GM19455 (cell line): ENCODE results near the gene LYPD6B.

Experiments used
- ATAC-seq: cut with Tn5 transposase; IDR thresholded peaks from one replicate; pipeline ENCODE4 v1.9.1; 2021; ENCODE audit not compliant: unreplicated experiment

LYPD6B gene, protein sequence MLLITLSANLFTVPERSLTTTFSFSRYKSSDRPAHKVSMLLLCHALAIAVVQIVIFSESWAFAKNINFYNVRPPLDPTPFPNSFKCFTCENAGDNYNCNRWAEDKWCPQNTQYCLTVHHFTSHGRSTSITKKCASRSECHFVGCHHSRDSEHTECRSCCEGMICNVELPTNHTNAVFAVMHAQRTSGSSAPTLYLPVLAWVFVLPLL

DNA sequence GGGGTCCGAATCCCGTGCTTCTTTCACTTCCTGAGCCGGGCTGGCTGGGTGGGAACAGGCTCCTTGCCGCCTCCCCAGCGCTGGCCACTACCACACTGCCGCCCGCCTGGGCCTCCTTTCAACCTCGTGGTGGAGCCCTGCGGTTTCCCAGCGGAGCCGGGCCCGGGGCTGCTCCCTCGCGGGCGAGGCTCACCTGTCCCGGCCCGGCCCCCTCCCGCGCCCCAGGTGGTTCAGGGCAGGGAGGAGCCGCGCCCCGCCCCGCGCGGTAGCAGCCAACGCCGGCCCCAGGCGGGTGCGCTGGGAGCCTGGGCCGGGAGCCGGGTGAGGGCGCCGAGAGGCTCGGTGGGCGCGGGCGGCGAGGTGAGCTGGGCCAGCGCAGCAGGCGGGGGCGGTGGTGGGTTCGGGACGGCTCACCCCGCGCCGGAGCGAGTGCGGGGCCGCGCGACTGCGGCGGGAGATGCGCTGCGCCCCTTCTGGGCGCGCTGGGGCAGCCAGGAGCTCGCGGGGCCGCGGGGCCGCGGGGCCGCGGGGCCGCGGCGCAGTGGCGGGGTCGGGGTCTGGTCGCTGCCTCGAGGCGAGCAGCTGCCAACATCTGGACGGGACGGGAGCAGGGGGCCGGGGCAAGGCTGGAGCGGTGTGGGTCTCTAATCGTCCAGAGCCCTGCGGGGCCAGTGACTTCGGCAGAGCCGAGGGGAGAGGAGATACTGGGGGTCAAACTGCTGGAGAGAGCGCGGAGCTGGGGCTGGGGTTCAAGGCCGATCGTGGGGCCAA is at the start of gene LYPD6B:
Gene LYPD6B, plus strand, starts transcription at position 258 of the 771 bp plus-strand sequence. CDS start 92,250 bp downstream, outside the sequence.
- peak; percentile 71 for ATAC-seq

DNA sequence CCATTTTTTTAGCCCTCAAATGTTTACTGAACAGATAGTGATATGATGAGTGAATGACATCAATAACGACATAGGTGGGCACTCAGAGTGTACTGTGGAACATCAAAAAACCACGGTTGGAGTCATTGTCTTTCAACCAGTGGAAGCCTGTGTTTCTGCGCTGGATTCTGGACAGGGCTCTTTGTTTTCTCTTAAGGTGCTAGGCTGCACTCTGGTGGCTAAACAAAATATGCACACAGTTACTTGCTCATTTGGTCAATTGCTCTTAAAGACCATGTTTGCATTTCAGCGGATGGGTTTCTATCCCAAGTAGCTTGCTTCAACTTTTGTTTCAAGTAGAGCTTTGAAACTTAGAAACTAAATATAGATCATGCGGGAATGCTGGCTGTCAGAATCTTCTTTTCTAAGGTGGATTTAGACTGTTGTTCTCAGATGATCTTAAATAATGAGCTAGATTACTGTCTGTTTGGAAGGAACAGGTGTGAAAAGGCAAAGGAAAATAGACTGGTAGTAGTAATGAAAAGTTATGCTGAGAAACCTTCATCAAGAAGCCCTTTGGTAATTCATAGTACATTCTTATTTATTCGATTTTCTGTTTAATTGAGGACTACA is 48.5 kb upstream of the LYPD6B start:
- ATAC-seq, result peak; percentile 98

DNA sequence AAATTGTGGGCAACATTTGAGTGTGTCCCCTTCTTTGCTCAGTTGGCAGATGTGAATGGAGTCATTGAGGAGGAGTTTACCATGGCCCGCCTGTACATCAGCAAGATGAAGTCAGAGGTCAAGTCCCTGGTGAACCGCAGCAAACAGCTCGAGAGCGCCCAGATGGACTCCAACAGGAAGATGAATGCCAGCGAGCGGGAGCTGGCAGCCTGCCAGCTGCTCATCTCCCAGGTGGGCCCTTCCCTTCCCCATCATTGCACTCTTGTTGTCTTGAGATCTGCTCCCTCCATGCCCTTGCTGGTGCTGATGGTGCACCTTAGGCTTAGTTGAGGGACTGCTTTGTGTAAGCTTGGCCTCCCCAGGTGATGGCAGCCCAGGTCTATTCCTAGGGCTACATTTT is 47.5 kb upstream of the LYPD6B start:
- ATAC-seq, result no peak

DNA sequence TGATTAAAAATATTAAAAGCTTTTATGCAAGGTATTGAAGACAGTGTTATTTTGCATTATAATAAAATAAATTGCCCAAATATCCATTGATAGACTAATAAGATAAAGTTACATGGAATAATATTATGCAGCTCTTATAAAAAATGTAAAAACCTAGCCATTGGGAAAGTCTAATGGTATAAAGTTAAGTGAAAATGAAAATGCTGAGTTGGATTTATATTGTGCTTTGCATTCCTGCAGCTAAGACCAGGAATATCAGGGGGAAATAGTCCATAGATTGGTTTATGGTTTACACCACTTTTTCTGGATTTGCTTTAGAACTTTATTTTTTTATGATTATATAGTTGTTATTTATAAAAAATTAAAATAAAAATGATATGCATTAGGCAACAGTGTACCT is 46.1 kb upstream of the LYPD6B start:
- ATAC-seq, result no peak

DNA sequence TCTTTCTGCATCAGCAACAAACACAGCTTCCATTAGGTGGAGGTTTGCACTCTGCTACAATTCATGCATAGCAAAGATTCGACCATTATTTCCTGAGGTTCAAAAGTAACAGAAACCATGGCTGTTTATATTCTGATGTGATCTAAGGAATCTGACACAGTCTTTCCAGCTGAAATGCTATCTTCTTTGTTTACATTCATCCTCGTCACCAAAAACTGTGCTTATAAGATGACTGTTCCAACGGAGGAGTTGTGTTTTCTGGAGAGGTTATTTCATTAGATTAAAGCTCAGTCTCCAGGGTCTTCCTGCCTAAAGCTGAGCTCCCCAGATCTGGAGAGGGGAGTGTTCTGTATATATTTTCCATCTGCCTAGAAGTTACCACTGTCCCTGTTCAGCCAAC is 45.1 kb upstream of the LYPD6B start:
- ATAC-seq, result no peak

DNA sequence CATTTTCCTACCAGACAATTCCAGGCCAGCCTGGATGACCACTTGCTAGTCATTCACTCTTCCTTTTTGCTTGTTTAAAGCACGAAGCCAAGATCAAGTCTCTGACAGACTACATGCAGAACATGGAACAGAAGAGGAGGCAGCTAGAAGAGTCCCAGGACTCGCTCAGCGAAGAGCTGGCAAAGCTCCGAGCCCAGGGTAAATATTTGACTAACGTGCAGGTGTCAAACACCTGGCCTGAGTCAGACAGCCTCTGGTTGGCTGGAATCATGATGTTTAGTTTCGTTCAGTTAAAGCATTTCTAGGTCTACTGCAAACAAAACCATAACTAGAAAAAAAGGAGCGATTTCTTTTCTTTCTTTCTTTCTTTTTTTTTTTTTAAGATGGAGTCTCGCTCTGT is 44.2 kb upstream of the LYPD6B start:
- ATAC-seq, result no peak

DNA sequence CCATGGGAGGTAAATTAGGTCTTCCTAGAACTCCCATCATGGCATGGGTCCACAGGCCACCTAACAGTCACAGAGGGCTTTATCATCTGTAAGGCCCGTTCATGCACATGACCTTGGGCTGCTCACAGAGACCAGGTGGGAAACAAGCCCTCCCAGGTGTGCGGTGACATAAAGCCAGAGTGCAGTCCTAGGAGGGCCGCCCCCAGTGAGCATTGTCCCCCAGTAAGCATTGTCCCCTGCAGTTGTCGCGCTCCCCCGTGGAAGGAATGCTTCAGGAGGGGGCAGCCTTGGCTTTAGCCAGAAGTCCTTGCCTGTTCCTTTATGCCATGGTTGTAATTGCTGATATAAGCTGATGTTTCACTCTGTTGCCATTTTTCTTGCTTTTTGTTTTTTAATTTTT is 41.7 kb upstream of the LYPD6B start:
- ATAC-seq, result no peak

DNA sequence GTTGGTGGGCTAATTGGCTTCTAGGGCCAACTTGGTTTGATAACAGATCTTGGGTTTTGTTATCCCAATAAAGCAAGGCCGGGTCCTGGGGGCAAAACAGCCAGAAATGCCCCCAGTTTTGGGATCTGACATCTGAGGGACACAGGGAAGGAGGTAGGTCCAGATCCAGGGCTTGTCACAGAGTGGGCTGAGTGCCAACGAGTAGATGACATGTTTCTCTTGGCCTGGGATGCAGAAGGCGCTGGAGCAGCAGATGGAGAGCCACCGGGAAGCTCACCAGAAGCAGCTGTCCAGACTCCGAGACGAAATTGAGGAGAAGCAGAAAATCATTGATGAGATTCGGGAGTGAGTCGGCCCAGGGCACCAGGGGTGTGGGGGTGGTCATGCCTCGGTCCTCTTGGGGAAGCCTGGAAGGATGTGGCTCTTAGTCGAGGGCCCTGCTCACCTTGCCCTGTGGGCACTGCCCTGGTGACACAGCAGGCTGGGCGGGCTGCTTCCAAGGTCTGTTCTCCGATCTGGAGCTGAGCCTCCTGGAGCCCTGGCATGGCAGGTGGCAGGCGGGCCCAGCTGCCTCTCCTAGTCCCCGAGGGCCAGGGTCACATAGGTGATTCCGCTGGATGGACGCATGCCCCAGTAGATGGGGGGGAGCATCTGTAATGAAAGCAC is 40.2 kb upstream of the LYPD6B start:
- no peak for ATAC-seq

DNA sequence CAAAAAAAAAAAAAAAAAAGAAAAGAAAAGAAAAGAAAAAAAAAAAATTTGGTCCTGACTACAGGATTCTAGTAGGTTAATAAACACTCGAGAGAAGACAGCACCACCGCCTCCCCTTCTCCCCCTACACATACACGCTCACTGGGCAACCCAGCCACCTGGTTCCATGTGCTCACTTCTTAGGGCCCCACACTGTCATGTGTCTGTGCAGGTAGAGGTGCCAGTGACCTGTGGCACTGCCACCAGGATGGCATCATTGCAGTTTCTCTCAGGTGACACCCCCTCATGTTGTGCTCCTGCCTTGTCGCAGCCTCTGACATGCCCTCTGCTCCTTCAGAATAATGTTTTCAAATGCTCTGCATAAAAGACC is 39.7 kb upstream of the LYPD6B start:
- ATAC-seq, result no peak

DNA sequence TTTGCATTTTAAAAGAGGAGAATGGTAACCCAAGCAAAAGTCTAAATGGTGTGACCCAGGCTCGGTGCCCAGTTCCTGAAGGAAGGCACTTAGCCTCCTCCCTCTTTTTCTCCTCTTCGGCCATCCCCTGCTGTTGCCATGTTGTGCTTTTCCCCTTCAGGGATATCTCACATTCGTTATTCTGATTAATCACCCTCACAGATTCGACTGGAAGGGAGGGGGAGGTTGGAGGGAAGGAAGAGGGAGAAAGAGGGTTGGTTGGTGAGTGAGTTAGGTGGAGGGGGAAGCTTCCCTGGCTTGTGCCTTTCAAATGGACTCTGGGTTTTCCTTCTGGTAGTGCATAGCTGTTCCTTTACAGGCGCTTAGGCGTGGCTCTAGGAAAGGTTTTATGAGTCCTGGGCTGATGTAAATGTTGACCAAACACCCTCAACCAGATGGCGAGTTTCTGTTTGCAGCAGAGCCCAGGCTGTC is 39.0 kb upstream of the LYPD6B start:
- ATAC-seq, result no peak

DNA sequence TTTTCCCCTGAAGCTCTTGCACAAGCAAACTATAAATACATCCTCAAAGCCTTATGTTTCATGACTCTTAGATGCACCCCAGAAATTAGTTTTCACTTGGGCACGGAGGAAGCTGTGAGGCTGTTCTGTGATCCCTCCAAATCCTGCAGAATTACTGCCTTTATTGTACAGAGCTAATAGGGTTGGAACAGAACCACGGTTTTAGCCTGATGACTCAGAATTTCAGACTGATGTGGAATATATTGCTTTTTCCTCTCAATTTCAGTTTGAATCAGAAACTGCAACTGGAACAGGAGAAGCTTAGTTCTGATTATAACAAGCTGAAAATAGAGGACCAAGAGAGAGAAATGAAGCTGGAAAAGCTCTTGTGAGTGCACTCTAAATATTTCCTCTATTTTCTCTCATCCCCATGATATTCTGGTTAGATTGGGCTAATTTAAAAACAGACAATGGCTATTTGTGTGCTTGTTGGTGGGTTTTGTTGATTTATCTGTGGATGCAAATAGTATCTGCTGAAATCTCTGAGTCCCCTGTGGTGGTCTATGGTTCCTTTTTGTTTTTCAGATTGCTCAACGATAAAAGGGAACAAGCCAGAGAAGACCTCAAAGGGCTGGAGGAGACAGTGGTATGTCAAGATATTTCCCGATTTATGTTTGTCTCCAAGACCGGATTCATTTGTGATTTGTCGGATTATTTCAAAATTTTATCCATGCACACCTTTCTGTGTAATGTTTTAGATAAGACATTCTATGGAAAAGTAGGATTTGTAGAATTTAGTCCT is 38.2 kb upstream of the LYPD6B start:
- no peak for ATAC-seq

DNA sequence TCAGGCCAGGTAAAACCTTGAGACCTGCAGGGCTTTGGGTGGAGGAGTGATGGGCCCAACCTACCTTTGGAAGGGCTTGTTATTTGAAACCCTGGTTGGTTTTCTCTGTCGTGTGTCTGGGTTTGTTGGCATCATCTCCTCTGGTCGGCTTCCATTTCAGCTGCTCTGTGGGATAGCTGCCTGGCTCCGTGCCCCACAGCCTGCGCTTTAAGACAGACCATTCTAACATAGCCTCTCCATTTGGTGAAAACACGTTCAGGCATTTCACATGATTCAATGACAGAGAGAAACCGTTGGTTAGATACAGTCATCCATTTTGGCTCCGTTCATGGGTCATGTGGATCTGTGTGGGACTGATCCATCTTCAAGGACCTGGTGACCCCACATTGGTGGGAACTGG is 37.0 kb upstream of the LYPD6B start:
- no peak for ATAC-seq

DNA sequence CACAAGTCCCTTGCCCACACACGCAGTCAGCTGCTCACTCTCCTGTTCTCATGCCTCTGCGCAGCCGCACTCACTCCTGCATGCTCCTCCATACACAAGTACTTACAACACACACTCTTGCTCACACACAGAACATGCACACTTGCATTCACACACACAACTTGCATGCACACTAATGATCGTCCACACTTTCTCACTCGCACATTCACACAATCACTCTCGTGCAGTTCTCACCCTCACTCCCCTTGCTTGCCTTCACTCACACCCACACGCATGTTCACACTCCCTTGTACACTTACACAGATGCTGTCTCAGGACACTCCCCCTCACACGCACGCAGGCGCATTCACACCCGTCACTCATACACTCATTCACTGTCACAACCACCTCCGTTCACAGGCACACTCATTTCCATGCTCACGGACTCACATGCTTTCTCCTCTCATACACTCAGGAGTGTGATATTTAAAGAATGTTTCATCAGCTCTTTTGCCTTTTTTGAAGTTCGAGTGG is 36.1 kb upstream of the LYPD6B start:
- ATAC-seq, result no peak

DNA sequence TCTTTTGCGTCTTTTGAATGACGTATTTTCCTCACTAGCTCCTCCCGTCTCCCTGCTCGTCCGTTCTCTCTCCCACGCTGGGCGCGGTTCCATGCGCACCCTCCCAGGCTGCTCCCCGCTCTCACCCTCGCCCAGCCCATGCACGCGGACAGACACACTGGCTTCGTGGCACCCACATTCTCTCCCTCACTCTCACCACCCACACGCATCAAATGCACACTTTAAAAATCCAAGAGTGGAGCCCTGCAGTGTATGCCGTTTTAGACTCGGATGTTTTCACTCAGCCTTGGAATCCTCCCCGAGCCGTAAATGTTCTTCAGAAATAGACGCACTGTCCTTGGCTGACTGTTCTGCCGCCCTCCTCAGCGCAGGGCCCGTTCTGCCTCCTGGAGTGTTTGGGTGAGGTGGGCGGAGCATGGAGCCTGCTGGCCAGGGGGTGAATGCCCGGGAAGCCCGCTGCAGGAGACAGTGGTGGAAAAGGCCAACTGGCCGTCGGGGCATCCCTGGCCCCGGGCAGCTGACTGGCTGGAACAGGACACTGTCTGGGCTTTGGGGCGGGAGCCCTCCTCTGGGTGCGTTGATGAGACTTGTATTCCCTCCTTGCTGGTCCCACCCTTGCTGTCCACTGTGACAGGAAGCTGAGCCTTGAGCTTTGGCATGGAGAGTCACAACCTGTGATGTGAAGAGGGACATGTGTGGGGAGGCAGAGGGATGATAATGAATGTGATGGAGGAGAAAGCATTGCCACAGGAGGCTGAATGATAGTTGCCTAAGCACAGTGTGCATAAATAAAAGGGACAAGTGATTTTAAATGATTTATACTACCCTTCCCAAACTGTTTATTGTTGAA is 35.4 kb upstream of the LYPD6B start:
- ATAC-seq, result no peak

DNA sequence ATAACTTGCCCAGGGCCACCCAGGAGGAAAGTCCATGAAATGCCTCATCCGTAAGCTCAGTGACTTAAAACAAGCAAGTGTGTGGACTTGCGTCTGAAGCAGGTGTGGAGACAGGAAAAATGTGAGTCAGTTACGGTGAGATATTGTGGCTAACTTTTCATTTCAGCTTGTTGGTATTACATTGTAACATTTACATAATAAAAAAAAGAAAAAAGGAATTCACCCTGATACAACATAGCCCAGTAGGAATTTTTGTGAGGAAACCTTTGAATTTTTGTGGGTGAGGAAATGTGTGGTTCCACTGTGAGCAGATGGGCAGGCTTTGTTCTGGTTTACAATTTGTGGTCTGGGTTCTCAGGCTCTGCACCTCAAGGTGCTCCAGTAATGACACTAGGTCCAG is 33.7 kb upstream of the LYPD6B start:
- no peak for ATAC-seq

DNA sequence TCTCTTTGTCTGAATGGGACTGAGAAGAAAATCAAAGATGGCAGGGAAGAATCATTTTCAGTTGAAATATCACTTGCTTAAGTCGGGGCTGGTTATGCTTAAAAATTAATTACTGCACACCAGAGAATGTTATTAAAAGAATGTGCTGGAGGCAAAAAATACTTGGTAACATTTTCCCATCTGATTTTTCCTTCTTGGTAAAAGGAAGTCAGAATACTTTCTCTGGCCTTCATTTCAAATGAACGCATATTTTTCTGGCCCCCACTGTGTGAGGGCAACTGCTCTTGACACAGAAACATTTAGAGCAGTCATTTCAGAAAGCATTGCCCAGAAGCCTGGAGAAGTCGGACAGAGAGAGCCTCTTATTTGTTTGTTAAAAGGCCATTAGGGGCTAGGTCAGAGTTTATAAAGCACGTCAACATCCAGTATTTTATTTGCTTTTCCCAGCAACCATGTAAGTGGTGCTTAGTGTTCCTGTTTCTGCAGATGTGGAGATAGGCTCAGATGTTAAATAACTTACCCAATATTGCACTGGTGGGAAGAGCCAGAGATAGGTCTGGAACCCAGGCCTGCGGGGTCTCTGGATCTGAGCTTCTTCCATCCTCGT is 32.9 kb upstream of the LYPD6B start:
- ATAC-seq, result no peak

DNA sequence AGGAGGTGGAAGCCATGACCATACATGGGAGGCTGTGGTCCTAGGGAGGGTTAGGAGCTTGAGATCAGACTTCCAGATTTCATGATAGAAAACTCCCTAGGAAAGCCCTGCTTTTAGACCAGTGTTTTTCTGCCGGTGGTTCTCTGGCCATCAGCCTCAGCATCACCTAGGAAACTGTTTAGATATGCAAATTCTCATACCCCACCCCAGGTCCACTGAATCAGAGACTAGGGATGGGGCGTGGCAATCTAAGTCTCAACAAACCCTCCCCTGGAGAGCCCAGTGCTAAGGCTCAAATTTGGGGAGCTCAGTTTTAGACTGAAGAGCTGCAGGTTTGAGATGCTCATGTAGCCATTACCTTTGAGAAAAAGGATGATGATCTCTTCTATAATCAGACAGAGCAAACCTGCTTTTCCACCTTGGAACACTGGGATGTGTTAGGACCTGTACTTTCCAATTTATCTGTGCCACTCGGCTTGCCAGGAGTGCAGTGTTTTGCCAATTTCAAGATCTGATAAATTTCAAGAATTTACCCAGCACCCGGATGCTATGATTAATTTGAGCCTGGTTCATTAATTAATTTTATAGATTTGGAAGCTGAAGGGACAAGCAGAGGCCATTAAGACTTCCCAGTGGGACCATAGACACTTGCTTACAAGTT is 31.5 kb upstream of the LYPD6B start:
- ATAC-seq, result no peak

DNA sequence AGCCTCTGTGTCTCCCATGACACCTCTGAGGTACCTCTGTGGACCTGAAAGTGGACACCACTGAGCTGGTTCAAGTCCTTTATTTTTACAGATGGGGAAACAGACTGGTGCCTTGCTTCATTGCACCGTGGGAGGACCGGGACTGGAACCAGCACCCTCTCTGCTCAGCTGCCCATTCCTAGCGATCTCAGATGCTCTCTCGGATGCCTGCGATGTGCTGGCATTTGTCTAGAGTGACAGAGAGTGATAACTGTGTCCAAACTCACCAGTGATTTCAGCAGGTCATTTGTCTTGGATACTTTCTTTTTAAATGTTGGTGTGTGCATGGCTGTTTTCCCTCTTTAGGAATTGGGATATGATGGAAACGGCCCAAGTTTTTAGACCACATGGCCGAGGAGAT is 30.1 kb upstream of the LYPD6B start:
- ATAC-seq, result no peak
